GM15510 (cell line): ENCODE data around the gene CCDC68.

Experiments used
- POLR2A ChIP-seq: IDR thresholded peaks from 3 replicates; pipeline ENCODE4 v1.6.1; 2011; ENCODE audit warnings: borderline replicate concordance; ENCODE audit not compliant: insufficient read length; ENCODE audit errors: extremely low read depth

The CCDC68 gene

GRCh38 chr18:54905629-54906028 lies 53.6 kb downstream of the CCDC68 start:
- no peak for TF ChIP-seq POLR2A

- no peak for TF ChIP-seq POLR2A
Observed at GRCh38 chr18:54904581-54904980, 54.7 kb downstream of the CCDC68 start.

- TF ChIP-seq POLR2A = no peak
Observed at GRCh38 chr18:54900290-54900689, 59.0 kb downstream of the CCDC68 start.

- TF ChIP-seq POLR2A = no peak
Observed at GRCh38 chr18:54899500-54899899, 59.8 kb downstream of the CCDC68 start.

GRCh38 chr18:54888933-54889332 lies 70.3 kb downstream of the CCDC68 start:
- TF ChIP-seq POLR2A = no peak

- no peak for TF ChIP-seq POLR2A
Observed at GRCh38 chr18:54888378-54888777, 70.9 kb downstream of the CCDC68 start.

- no peak for TF ChIP-seq POLR2A
Observed at GRCh38 chr18:54883816-54884604, 75.3 kb downstream of the CCDC68 start.

GRCh38 chr18:54882318-54882717 lies 76.9 kb downstream of the CCDC68 start:
- no peak for TF ChIP-seq POLR2A

- TF ChIP-seq POLR2A = no peak
Observed at GRCh38 chr18:54881229-54881768, 78.0 kb downstream of the CCDC68 start.

GRCh38 chr18:54880395-54881105 lies 78.7 kb downstream of the CCDC68 start:
- no peak for TF ChIP-seq POLR2A

GRCh38 chr18:54879691-54880090 lies 79.6 kb downstream of the CCDC68 start:
- no peak for TF ChIP-seq POLR2A

GRCh38 chr18:54878659-54879358 lies 80.5 kb downstream of the CCDC68 start:
- no peak for TF ChIP-seq POLR2A

GRCh38 chr18:54878159-54878622 lies 81.1 kb downstream of the CCDC68 start:
- no peak for TF ChIP-seq POLR2A

- TF ChIP-seq POLR2A = no peak
Observed at GRCh38 chr18:54877076-54877475, 82.2 kb downstream of the CCDC68 start.

GRCh38 chr18:54875063-54875462 lies 84.2 kb downstream of the CCDC68 start:
- TF ChIP-seq POLR2A = no peak

GRCh38 chr18:54873884-54874255 lies 85.4 kb downstream of the CCDC68 start:
- TF ChIP-seq POLR2A = no peak

GRCh38 chr18:54872681-54873080 lies 86.6 kb downstream of the CCDC68 start:
- TF ChIP-seq POLR2A = no peak
